HG03565 (cell line): ENCODE measurements around the gene GRAPL.
A peak's percentile ranks its signal among the peaks of the same experiment; 100 is the strongest.
"Not testable (repeated sequence)": the region's sequence is repeated elsewhere in the genome, so short reads cannot be mapped to it uniquely, and the experiment has no call there.

Experiments
- ATAC-seq: cut with Tn5 transposase; IDR thresholded peaks from one replicate; pipeline ENCODE4 v1.9.1; 2021; ENCODE audit warnings: mild to moderate bottlenecking, moderate library complexity; ENCODE audit not compliant: unreplicated experiment

Gene GRAPL

GRCh38 chr17:19127148-19127980 is at the start of gene GRAPL:
TSS of gene GRAPL (plus strand) at chr17:19127589. CDS start at chr17:19127620, 31 bp downstream.
- ATAC-seq: not testable (repeated sequence)

DNA sequence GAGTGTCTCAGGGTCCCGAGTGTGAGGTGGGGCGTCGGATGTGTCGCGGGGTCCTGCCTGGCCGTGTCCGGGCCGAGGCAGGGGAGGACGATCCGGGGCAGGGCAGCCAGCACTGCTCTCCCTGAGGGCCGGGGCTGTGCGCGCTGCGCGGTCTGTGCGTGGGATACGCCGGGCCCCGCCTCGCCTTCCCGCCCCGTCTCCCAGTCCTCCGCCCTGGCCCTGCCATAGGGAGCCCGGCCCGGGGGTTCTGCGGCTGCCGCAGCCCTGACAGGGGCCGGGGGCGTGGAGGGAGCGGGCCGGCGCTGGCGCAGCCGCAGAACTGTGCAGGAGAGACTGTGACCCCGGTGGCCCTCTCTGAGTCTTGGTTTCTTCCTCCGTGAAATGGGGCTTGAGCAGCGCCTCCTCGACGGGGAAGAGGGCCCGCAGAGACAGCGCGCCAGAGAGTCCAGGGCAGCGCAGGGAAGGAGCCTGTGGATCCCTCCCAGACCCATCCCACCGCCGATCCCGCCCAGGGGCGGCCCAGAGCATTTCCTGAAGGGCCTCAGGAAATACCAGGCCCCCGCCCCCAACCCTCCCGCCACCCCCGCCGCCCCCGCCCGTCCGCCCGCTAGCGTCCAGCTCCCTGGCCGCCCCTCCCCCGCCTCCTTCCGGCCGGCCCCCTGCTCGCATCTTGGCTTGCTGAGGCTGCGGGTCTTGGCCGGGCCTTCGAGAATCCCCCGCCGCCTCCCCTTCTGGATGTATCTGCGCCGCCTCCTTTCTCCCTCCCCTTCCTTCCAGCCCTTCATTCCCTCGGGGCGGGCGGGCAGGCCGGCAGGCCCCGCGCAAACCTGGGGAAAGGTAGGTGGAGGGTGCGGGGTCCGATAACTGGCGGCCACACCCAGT is 38.3 kb upstream of the GRAPL start:
- ATAC-seq: not testable (repeated sequence)

DNA sequence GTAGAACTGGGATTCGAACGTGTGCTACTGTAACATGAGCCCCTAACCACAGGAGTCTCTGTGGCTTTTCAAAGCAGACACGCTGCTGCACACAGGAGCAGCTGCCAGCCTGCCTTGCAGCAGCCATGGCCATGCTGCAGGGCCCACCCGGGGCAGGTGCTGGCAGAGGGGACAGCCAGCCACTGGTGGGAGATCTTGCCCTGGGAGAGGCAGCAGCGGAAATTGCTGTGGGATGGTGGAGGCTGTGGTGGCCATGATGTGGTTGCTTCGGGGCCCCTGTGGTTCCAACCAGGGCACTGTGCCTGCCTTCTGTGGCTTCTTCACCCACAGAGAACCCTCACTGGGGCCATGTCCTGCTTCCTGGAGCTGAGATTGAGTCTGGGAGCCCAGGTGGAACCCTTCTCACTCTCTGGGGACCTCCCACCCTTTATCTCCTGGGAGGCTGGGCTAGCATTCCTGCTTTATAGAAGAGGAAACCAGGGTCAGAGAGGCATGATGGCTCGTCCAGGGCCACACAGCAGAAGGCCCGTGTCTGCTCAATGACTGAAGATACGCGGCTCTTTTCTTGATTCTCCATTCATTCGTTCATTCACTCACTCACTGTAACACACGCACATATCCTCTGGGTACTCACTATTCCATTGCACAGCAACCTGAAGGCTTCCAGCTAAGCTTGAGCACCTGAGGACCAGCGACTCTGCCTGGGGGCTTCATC is 37.2 kb upstream of the GRAPL start:
- ATAC-seq: not testable (repeated sequence)

DNA sequence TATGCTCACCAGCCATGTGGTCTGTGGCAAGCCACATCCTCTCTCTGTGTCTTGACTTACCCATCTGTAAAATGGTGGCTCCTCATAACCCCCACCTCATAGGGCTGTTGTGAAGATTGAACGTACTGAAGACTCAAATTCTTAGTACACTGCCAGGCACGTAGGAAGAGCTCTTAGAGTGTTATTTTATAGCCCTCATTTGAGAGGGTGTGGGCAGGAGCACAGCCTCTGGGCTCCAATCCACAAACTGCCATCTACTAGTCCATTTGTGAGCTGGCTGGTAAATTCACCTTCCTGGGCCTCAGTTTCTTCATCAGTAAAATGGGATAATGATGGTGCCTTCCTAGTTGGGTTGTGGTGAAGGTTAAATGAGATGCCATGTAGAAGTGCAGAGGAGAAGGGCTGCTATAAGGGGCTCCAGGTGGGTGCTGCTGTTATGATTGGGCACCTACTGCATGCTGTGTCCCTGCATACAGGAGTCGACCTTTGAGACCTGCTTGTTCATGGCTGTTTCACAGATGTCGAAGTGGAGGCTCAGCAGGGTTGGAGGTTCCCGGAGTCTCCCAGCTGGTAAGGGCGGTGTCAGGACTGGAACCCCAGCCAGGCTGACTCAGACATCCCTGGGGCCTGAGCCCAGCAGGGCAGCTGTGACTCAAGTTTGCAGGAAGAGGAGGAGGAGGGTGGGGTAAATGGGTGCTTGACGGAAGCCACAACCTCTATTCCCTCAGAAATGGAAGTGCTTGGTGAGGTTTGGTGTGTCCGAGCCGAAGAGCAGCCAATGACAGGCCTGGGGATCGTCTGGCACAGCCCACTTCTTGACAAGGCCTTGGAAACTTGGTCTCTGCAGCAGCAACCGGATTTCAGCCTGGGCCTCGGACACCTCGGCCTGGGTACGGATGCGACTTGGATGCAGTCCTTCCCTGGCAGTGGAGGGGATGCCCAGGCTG is 34.4 kb upstream of the GRAPL start:
- not testable (repeated sequence) for ATAC-seq

- not testable (repeated sequence) for ATAC-seq
These were observed 33.5 kb upstream of the GRAPL start for GRCh38 chr17:19093684-19094438.

DNA sequence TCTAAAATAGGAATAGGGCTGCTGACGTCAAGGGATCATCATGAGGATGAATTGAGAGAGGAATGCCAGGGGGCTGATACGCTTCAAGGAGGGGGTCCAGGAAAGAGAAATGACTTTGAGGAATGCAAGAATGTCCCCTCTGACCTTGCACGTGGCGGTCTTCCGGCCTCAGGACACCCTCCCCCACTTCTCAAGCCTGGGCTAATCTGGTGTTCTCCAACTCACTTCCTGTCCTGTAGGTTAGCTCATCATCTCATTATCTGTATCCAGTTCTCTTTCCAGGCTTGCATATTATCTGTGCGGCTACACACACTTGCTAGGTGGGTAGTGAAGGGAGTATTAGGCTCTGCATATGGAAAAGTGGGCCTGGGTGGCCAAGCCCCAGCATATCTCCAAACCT is 18.9 kb upstream of the GRAPL start:
- ATAC-seq: not testable (repeated sequence)

DNA sequence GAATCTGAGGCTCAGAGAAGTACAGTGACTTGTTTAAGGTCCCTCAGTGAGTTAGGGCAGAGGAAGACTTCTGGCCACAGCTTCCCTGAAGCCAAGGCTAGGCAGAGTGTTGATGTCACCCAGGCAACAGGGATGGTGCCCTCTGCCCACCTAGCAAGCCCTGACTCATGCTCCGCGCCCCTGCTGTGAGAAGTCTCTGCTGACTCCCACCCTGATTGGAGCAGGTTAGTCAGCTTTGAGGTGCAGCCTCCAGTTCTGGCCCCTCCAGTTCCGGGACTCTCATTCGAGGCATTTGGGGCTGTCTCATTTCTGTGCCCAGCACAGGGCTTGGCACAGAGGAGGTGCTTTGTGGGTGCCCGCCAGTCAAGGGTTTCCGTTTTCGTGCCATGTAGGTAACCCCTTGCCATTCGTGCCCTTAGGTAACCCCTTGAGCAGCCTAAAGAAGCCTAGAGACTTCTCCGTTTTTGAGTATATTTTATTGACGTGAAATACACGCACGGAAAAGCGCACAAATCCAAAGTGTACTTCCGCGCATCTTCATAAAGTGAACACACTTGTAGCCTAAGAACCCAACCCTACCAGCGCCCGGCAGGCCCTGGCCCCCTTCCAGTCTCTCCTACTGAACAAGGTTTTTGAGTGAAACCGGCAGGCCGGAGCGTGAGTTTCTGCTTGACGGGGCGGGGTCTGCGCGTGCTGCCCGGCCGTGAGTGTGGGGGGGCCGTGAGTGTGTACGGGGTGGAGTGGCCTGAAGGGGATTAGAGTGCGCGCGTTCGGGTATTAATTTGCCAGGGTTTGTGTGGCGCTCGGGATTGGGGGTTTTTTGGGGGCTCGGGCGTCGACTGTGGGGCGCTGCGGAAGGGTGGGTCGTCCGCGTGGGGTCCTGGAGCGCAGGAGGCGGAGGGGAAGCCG is 16.9 kb upstream of the GRAPL start:
- ATAC-seq: peak; percentile 17

DNA sequence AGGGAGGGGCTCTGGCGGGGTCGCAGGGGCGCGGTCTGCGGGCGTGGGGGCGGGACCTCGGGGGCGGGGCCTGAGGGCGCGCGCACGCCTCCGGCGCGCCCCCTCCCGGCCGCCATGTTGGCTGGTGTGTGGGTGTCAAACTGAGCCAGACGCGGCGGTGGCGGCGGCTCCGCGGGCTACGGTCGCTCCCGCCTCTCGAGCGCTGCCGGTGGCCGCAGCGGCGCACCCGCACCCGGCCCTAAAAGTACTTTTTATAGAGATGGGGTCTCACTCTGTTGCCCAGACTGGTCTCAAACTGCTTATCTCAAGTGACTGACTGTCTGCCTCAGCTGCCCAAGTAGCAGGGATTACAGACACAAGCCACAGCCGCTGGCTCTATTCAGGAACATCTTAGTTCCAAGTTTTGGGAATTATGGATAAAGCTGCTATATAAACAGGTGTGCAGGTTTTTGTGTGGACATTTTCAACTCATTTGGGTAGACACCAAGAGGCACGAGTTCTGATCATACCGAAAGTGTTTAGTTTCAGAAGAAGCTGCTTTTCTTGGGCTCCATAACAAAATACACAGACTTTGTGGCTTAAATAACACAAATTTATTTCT is 16.2 kb upstream of the GRAPL start:
- ATAC-seq: peak; percentile 67

DNA sequence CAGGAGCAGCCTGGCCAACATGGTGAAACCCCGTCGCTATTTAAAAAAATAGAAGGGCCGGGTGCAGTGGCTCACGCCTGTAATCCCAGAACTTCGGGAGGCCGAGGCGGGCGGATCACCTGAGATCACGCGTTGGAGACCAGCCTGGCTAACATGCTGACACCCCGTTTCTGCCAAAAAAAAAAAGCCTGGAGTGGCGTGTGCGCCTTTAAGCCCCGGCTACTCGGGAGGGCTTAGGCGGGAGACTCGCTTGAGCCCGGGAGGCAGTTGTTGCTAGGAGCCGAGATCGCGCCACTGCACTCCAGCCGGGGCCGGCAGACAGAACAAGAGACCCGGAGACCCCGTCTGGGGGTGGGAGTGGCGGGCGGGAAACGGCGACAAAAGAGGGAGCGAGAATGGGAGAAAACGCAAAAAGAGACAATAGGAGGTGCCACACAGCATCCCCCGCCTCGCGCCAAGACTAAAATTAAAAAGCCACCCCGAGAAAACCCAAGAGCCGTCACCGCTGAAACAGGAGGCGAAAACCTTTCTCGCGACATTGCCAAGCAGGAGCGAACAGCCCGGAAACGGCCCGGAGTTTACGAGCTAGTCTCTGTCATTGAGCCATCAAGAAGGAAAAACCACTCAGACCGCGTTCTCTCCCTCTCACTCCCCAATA is 15.5 kb upstream of the GRAPL start:
- peak; percentile 8 for ATAC-seq

- ATAC-seq: not testable (repeated sequence)
These were observed 14.9 kb upstream of the GRAPL start for GRCh38 chr17:19112459-19112826.

- not testable (repeated sequence) for ATAC-seq
These were observed 8.7 kb upstream of the GRAPL start for GRCh38 chr17:19118695-19119094.

DNA sequence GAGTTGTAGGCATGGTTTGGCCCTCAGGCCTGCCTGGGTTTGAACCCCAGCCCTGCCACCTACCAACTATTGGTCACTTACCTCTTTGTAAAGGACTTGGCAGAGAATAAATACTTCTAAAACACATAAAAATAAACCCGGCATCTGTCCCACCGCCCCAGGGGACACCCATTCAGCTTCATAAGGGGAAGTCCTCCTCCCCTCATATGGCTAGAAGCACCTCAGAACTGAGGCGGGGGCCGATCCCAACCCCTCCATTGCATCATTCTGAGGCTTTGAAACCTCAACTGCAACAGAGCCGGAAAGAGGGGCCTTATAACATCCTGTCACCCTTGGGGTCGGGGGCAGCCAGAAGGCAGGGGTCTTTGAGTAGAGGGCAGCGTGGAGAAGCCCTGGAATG is 2.1 kb upstream of the GRAPL start:
- ATAC-seq: not testable (repeated sequence)

- not testable (repeated sequence) for ATAC-seq
These were observed 2.1 kb downstream of the GRAPL start for GRCh38 chr17:19129500-19129899.

DNA sequence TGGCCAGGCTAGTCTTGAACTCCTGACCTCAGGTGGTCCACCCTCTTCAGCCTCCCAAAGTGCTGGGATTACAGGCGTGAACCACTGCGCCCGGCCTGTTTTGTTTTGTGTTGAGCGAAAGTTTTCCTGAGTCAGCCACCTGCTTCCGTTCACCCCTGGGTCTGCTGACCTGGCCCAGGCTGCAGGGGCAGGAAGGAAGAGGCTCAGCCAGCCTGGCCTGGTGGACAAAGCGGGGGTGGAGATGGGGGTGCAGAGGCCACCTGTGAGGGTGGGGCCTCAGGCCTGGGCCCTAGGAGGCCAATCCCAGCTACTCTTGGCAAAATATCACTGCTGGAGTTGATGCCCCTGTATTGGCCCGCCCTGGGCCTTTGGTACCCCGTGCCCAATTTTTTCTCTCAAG is 3.7 kb downstream of the GRAPL start:
- ATAC-seq: not testable (repeated sequence)

DNA sequence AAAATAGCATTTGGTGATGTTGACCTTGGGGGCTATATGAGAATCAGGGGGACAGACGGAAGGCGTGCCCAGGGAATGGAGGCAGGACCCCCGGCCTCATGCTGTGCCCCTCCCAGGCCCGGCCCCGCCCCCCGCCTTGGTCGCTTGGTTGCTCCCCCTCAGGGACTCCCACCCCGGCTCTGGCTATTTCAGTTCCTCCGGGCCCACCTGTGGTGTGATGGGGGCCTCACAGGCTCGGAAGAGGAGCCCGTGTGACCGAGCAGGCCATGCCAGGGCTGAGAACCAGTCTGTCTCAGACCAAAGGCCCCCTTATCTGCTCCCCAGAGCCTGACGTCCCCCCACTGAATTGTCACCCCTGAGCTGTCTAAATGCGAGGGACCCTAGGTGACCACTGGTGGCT is 4.4 kb downstream of the GRAPL start:
- ATAC-seq: not testable (repeated sequence)

DNA sequence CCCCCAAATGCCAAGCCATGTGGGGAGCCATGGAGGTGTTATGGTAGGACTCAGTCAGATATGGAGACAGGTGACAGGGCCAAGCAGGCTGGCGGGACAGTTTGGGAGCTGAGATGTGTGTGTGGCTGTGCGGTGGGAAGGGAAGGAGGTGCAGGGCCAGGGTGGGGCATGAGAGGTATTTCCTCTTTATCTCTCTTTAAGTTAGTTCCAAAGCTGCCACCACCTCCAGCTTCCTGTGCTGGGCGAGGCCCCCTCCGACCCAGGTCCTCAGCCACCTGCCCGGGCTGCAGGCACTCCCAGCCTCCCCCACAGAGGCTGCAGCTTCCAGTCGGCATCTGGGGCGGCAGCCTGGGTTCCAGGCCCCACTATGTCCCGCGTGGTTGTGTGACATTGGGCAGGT is 6.4 kb downstream of the GRAPL start:
- ATAC-seq: not testable (repeated sequence)

DNA sequence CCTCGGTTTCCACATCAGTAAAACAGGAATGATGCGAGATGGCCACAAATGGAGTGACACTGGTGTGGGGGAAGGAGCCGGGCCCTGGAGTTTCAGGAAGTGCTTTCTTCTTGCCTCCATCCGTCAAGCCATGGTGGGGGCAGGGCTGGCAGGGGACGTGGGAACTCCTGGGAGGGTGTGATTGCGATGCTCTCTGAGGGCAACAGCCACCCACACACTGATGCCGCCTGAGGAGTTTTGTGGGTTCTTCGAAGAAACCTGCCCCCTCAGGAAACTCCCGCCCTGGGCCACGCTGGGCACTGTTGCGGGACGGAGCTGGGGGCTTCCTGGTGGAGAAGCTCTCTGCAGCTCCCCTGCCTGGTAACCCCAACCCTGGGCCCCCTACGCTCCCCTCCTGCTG is 8.0 kb downstream of the GRAPL start:
- not testable (repeated sequence) for ATAC-seq
